H9 (cell line): ENCODE results near the gene VIPR2. TPM values are rescaled to one million over a fixed set of nuclear protein-coding genes. Genes with fewer than 3 reads are reported as not detected.

Experiments
- DNase-seq: peaks from one replicate; pipeline ENCODE4 v3.0.0-alpha.2; 2017
- H2AFZ ChIP-seq: one replicate; pipeline ENCODE4 v1.6.1; 2013; ENCODE audit warnings: mild to moderate bottlenecking, low read length, control low read depth, moderate library complexity
- H2AK5ac ChIP-seq: 2 replicates; pipeline ENCODE4 v1.6.1; 2013; ENCODE audit warnings: low read length, control low read depth, mixed read lengths; ENCODE audit not compliant: insufficient read length
- H2BK120ac ChIP-seq: one replicate; pipeline ENCODE4 v1.6.1; 2013; ENCODE audit warnings: low read depth, mild to moderate bottlenecking, low read length, control low read depth, inconsistent platforms; ENCODE audit not compliant: poor library complexity, severe bottlenecking
- H2BK12ac ChIP-seq: 2 replicates; pipeline ENCODE4 v1.6.1; 2013; ENCODE audit warnings: low read length, control low read depth, mixed read lengths, low read depth; ENCODE audit not compliant: insufficient read length
- H2BK15ac ChIP-seq: 2 replicates; pipeline ENCODE4 v1.6.1; 2013; ENCODE audit warnings: low read depth, low read length, control low read depth
- H2BK20ac ChIP-seq: one replicate; pipeline ENCODE4 v1.6.1; 2013; ENCODE audit warnings: low read depth, mild to moderate bottlenecking, low read length, control low read depth, inconsistent platforms; ENCODE audit not compliant: poor library complexity, severe bottlenecking
- H2BK5ac ChIP-seq: 2 replicates; pipeline ENCODE4 v1.6.1; 2013; ENCODE audit warnings: low read length, control low read depth, mixed read lengths; ENCODE audit not compliant: insufficient read length
- H3K14ac ChIP-seq: 2 replicates; pipeline ENCODE4 v1.6.1; 2013; ENCODE audit warnings: low read length, control low read depth; ENCODE audit not compliant: insufficient read depth
- H3K18ac ChIP-seq: 2 replicates; pipeline ENCODE4 v1.6.1; 2013; ENCODE audit warnings: low read depth, mild to moderate bottlenecking, mixed read lengths, low read length, control low read depth; ENCODE audit not compliant: insufficient read length
- H3K23ac ChIP-seq: 2 replicates; pipeline ENCODE4 v1.6.1; 2013; ENCODE audit warnings: low read length, control low read depth, mixed read lengths, low read depth; ENCODE audit not compliant: insufficient read length
- H3K23me2 ChIP-seq: 2 replicates; pipeline ENCODE4 v1.6.1; 2013; ENCODE audit warnings: low read depth, mild to moderate bottlenecking, mixed read lengths, low read length, control low read depth; ENCODE audit not compliant: insufficient read length, poor library complexity, severe bottlenecking
- H3K27ac ChIP-seq: 2 replicates; pipeline ENCODE4 v1.5.1; 2013; ENCODE audit warnings: low read length, control low read depth, mixed read lengths, low read depth; ENCODE audit not compliant: insufficient read length
- H3K27me3 ChIP-seq: 2 replicates; pipeline ENCODE4 v1.6.1; 2013; ENCODE audit warnings: low read length, control low read depth, inconsistent platforms; ENCODE audit not compliant: insufficient read depth
- H3K4ac ChIP-seq: 2 replicates; pipeline ENCODE4 v1.6.1; 2013; ENCODE audit warnings: low read depth, mild to moderate bottlenecking, control low read depth, inconsistent platforms, low read length, moderate library complexity
- H3K4me1 ChIP-seq: 2 replicates; pipeline ENCODE4 v1.6.1; 2013; ENCODE audit warnings: low read length, control low read depth, inconsistent platforms; ENCODE audit not compliant: insufficient read depth
- H3K4me2 ChIP-seq: 2 replicates; pipeline ENCODE4 v1.6.1; 2013; ENCODE audit warnings: low read length, control low read depth, mixed read lengths; ENCODE audit not compliant: insufficient read length, insufficient read depth
- H3K56ac ChIP-seq: 2 replicates; pipeline ENCODE4 v1.6.1; 2013; ENCODE audit warnings: low read depth, mild to moderate bottlenecking, mixed read lengths, low read length, control low read depth; ENCODE audit not compliant: insufficient read length
- H3K79me1 ChIP-seq: 2 replicates; pipeline ENCODE4 v1.6.1; 2013; ENCODE audit warnings: low read depth, mild to moderate bottlenecking, moderate library complexity, low read length, control low read depth, inconsistent platforms; ENCODE audit not compliant: insufficient read depth, poor library complexity, severe bottlenecking
- H3K79me2 ChIP-seq: 2 replicates; pipeline ENCODE4 v1.6.1; 2013; ENCODE audit warnings: low read length, control low read depth, inconsistent platforms; ENCODE audit not compliant: insufficient read depth
- H3K9ac ChIP-seq: 2 replicates; pipeline ENCODE4 v1.6.1; 2013; ENCODE audit warnings: low read length, control low read depth, mixed read lengths; ENCODE audit not compliant: insufficient read length; ENCODE audit errors: extremely low read depth
- H3K9me3 ChIP-seq: one replicate; pipeline ENCODE4 v1.6.1; 2013; ENCODE audit warnings: low read depth, low read length, inconsistent platforms; ENCODE audit not compliant: control insufficient read depth
- H3T11ph ChIP-seq: one replicate; pipeline ENCODE4 v1.6.1; 2013; ENCODE audit warnings: mild to moderate bottlenecking, low read length, control low read depth, inconsistent platforms
- H4K20me1 ChIP-seq: one replicate; pipeline ENCODE4 v1.6.1; 2013; ENCODE audit not compliant: control insufficient read depth, insufficient read length, insufficient read depth
- H4K5ac ChIP-seq: 2 replicates; pipeline ENCODE4 v1.6.1; 2013; ENCODE audit warnings: low read depth, mild to moderate bottlenecking, mixed read lengths, low read length, control low read depth; ENCODE audit not compliant: insufficient read length
- H4K8ac ChIP-seq: replicated peaks from 2 replicates; pipeline ENCODE4 v1.6.1; 2013; ENCODE audit warnings: low read length, control low read depth, mixed read lengths, low read depth; ENCODE audit not compliant: insufficient read length
- H4K91ac ChIP-seq: 2 replicates; pipeline ENCODE4 v1.6.1; 2013; ENCODE audit warnings: low read depth, mild to moderate bottlenecking, moderate library complexity, mixed read lengths, low read length, control low read depth; ENCODE audit not compliant: insufficient read length
- H3K27ac Mint-ChIP-seq, 3 experiments: 2 replicates in 2 of 3; 3 replicates in 1 of 3; pipeline ENCODE4 v1.8.0; 2020 to 2021; ENCODE audit warnings: mixed read lengths in 3 of 3, mild to moderate bottlenecking in 1 of 3, moderate library complexity in 1 of 3
- H3K27me3 Mint-ChIP-seq: 2 replicates; pipeline ENCODE4 v1.8.0; 2021; ENCODE audit warnings: low read depth, mild to moderate bottlenecking, moderate library complexity, mixed read lengths
- H3K36me3 Mint-ChIP-seq, 3 experiments: 2 replicates in 2 of 3; 3 replicates in 1 of 3; pipeline ENCODE4 v1.8.0; 2020 to 2021; ENCODE audit warnings: low read depth in 3 of 3, mixed read lengths in 3 of 3; ENCODE audit not compliant: insufficient read depth in 1 of 3
- H3K4me1 Mint-ChIP-seq, 2 experiments: 2 replicates each; pipeline ENCODE4 v1.8.0; 2020; ENCODE audit warnings: mixed read lengths in 2 of 2
- H3K4me3 Mint-ChIP-seq, 2 experiments: 2 replicates in 1 of 2; 3 replicates in 1 of 2; pipeline ENCODE4 v1.8.0; 2020 to 2021; ENCODE audit warnings: mild to moderate bottlenecking in 2 of 2, mixed read lengths in 2 of 2, moderate library complexity in 1 of 2
- H3K9me3 Mint-ChIP-seq, 2 experiments: 2 replicates in 1 of 2; 3 replicates in 1 of 2; pipeline ENCODE4 v1.8.0; 2020; ENCODE audit warnings: mild to moderate bottlenecking in 2 of 2, mixed read lengths in 2 of 2, moderate library complexity in 1 of 2
- CTCF ChIP-seq: fragments of 200-600 bp; sonication (generic); conservative IDR thresholded peaks from 3 replicates; pipeline ENCODE4 v1.8.0; 2021; ENCODE audit warnings: antibody characterized with exemption, mild to moderate bottlenecking
- WGBS: extraction: QIAGEN DNeasy Blood & Tissue Kit; methylation state at CpG from one replicate; pipeline ENCODE4 v1.1.7; 2013; ENCODE audit warnings: missing lambda C conversion rate, low lambda C conversion rate, mixed read lengths; ENCODE audit not compliant: insufficient read length; ENCODE audit errors: extremely low coverage; 5-methylcytosine and 5-hydroxymethylcytosine counted together
- total RNA-seq: library from RNA; stranded (reverse); gene quantifications from 2 replicates; pipeline ENCODE4 v1.2.1, GENCODE V29; 2021

The VIPR2 gene
- total RNA-seq, 1 experiment from 2014 or later, result 1.6 TPM

- H2BK15ac ChIP-seq, result no peak overlapping the region
- no CpG with 5 or more reads among the region's 14 CpGs for WGBS
Observed at GRCh38 chr7:159068893-159069448, 75.7 kb downstream of the VIPR2 start.

More at GRCh38 chr7:159068893-159069448, 75.7 kb downstream of the VIPR2 start:
- 0 out of 7 replicates have a peak overlapping the region, but pooled peaks of 1 of the 3 experiments have one; percentile 38 for H3K27ac Mint-ChIP-seq
- Histone ChIP-seq H3K27ac (no peak overlapping the region), H3K27me3 (no peaks in the 10 kb centered on the region; the same call in 1 of the 2 replicates), H4K20me1 (no peaks in the 10 kb centered on the region), H4K5ac (no peak overlapping the region), H3K79me2 (no peaks in the 10 kb centered on the region), H2BK120ac (no peak overlapping the region), H3T11ph (no peak overlapping the region), H3K4ac (no peak overlapping the region), H3K4me1 (no peaks in the 10 kb centered on the region), H3K79me1 (no peaks in the 10 kb centered on the region), H3K4me2 (no peak overlapping the region), H2AFZ (no peak overlapping the region), H2BK12ac (no peak overlapping the region), H2BK5ac (no peak overlapping the region), H3K14ac (no peak overlapping the region), H3K9ac (no peak overlapping the region), H2BK20ac (no peak overlapping the region), H3K56ac (no peak overlapping the region), H2AK5ac (no peak overlapping the region), H3K23ac (no peak overlapping the region), H3K23me2 (no peaks in the 10 kb centered on the region), H4K8ac (no peak overlapping the region), H3K9me3 (no peaks in the 10 kb centered on the region), H3K18ac (no peak overlapping the region), H4K91ac (no peak overlapping the region)
- H3K27me3 Mint-ChIP-seq, result peaks cover 1% of the 10 kb centered on the region; the same call in 1 of the 2 replicates
- TF ChIP-seq CTCF, result no peak
- DNase-seq, result no peak
- H3K4me3 Mint-ChIP-seq, result no peak overlapping the region
- no peaks in the 10 kb centered on the region for H3K9me3 Mint-ChIP-seq
- H3K4me1 Mint-ChIP-seq, result peaks cover 0 to 6% of the 10 kb centered on the region in 2 experiments; a peak in 2 of 4 replicates
- H3K36me3 Mint-ChIP-seq, result no peaks in the 10 kb centered on the region; a peak in 1 of 7 replicates
